ENCODE results near the gene ALPK1.

Gene ALPK1

GRCh38 chr4:112374850-112375249 lies 77.7 kb downstream of the ALPK1 start:
- DNase-seq (ENCODE audit: extremely low spot score): no peak
- CTCF ChIA-PET: interaction anchor here (1.5 to 2.9 kb wide), 3 partner anchors 14 to 299 kb away, joined by 3 to 9 read pairs (median 5); no protein-coding TSS in a partner anchor
- POLR2A ChIA-PET: no interaction called here
- TF ChIP-seq, protein P1, sequence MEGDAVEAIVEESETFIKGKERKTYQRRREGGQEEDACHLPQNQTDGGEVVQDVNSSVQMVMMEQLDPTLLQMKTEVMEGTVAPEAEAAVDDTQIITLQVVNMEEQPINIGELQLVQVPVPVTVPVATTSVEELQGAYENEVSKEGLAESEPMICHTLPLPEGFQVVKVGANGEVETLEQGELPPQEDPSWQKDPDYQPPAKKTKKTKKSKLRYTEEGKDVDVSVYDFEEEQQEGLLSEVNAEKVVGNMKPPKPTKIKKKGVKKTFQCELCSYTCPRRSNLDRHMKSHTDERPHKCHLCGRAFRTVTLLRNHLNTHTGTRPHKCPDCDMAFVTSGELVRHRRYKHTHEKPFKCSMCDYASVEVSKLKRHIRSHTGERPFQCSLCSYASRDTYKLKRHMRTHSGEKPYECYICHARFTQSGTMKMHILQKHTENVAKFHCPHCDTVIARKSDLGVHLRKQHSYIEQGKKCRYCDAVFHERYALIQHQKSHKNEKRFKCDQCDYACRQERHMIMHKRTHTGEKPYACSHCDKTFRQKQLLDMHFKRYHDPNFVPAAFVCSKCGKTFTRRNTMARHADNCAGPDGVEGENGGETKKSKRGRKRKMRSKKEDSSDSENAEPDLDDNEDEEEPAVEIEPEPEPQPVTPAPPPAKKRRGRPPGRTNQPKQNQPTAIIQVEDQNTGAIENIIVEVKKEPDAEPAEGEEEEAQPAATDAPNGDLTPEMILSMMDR (IDR thresholded peaks at IDR 0.05; ENCODE audit: control extremely low read depth, extremely low read depth, low read depth, missing control alignments): no peak

GRCh38 chr4:112377171-112377570 lies 80.0 kb downstream of the ALPK1 start:
- CTCF ChIA-PET: interaction anchor here (1.1 to 1.5 kb wide), 5 partner anchors 8 to 277 kb away, joined by 3 to 6 read pairs (median 3); no protein-coding TSS in a partner anchor
- TF ChIP-seq, protein P1 (IDR thresholded peaks at IDR 0.05; ENCODE audit: control extremely low read depth, extremely low read depth, low read depth, missing control alignments): no peak
- DNase-seq (ENCODE audit: extremely low spot score): no peak
- POLR2A ChIA-PET: no interaction called here

GRCh38 chr4:112377594-112378242 lies 80.5 kb downstream of the ALPK1 start:
- POLR2A ChIA-PET: no interaction called here
- TF ChIP-seq, protein P1 (IDR thresholded peaks at IDR 0.05; ENCODE audit: control extremely low read depth, extremely low read depth, low read depth, missing control alignments): no peak
- CTCF ChIA-PET: interaction anchor here (1.1 to 1.5 kb wide), 2 partner anchors 10 to 12 kb away, joined by 3 to 5 read pairs; no protein-coding TSS in a partner anchor
- DNase-seq (ENCODE audit: extremely low spot score): no peak

DNA sequence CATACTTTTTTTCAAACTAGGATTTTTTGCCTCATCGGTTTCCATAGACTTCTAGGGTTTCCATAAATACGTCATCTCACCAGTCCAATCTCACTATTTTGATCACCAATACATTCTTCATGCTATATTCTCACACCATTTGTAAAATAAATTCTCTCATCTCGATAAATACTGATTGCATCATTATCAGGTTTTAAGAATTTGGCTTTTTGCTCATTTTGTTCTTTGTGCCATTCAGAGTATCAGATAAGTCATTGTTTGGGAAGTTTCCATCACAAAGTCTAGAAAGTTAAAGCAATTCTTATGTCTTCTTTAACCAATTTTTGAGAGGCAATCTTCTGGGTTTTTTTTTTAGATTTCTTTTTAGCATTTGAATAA lies 81.1 kb downstream of the ALPK1 start:
- ChIA-PET CTCF (no interaction called here), POLR2A (no interaction called here)
- TF ChIP-seq, protein P1 (IDR thresholded peaks at IDR 0.05; ENCODE audit: control extremely low read depth, extremely low read depth, low read depth, missing control alignments): no peak
- no peak for DNase-seq (ENCODE audit: extremely low spot score)

- TF ChIP-seq, protein P1 (IDR thresholded peaks at IDR 0.05; ENCODE audit: control extremely low read depth, extremely low read depth, low read depth, missing control alignments): no peak
Observed at GRCh38 chr4:112378858-112379257, 81.7 kb downstream of the ALPK1 start.

DNA sequence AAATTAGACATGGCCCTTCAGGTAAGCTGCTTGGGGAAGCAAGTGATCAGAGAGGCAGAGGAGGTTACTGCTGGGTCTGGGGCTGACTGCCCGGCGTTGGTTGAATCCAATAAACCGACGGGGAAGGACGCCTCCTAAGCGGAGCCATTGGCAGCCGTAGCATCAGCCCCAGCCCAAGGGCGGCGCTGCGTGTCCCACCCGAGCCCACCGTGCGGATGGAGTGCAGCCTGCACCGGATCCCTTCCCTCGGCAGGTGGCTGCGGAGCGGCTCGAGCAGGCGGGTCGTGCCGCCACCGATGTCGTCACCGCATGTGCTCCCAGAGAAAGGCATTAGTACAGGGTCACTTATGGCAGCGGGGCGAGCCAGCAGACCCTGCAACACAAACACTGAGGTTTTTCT lies 82.1 kb downstream of the ALPK1 start:
- TF ChIP-seq, protein P1 (IDR thresholded peaks at IDR 0.05; ENCODE audit: control extremely low read depth, extremely low read depth, low read depth, missing control alignments): no peak
- ChIA-PET POLR2A (no interaction called here), CTCF (no interaction called here)
- no peak for DNase-seq (ENCODE audit: extremely low spot score)

More at GRCh38 chr4:112378858-112379257, 81.7 kb downstream of the ALPK1 start:
- POLR2A ChIA-PET: no interaction called here
- CTCF ChIA-PET: no interaction called here
- DNase-seq (ENCODE audit: extremely low spot score): no peak

Measured in GM10248 (cell line).